Naive thymus-derived CD4-positive, alpha-beta T cell (primary cell): Measurements from ENCODE around the gene LSR. TPM values are rescaled to one million over a fixed set of nuclear protein-coding genes. Genes with fewer than 3 reads are reported as not detected.

ENCODE experiments used
- ATAC-seq: fragments of 150-1000 bp; cut with Tn5 transposase; 2 replicates; pipeline ENCODE4 v1.10.0; 2021; ENCODE audit warnings: mild to moderate bottlenecking, moderate library complexity
- CTCF ChIA-PET: fragments of 350-600 bp; sonication (Branson Sonifier 250); formaldehyde crosslinking; loops from one replicate; lab custom pipeline; 2021; ENCODE audit warnings: antibody characterized with exemption; lab: Charles Lee
- POLR2A ChIA-PET: fragments of 350-600 bp; sonication (Branson Sonifier 250); formaldehyde crosslinking; loops from one replicate; lab custom pipeline; 2021; ENCODE audit warnings: antibody characterized with exemption, inconsistent platforms; lab: Charles Lee
- DNase-seq, 9 donors: peaks; one replicate each; pipeline versions ENCODE4 v3.0.0 to v3.0.0-alpha.2; 2020 to 2022; ENCODE audit warnings: mixed read lengths in 1 of 9
- H3K27ac ChIP-seq: one replicate; pipeline ENCODE4 v1.7.0; 2013; ENCODE audit warnings: mild to moderate bottlenecking, low read depth, low read length, moderate library complexity
- H3K27me3 ChIP-seq, 2 donors: one replicate each; pipeline ENCODE4 v1.7.0; 2013; ENCODE audit warnings: low read length in 2 of 2, mild to moderate bottlenecking in 2 of 2, moderate library complexity in 2 of 2; ENCODE audit not compliant: control insufficient read depth in 2 of 2, insufficient read depth in 2 of 2
- H3K36me3 ChIP-seq, 3 experiments: 1 replicate in 2 of 3; 2 replicates in 1 of 3; pipeline ENCODE4 v1.7.0; 2013; ENCODE audit warnings: low read length in 3 of 3, mild to moderate bottlenecking in 3 of 3, moderate library complexity in 1 of 3; ENCODE audit not compliant: insufficient read depth in 3 of 3, control insufficient read depth in 2 of 3
- H3K4me1 ChIP-seq, 2 donors: one replicate each; pipeline ENCODE4 v1.7.0; 2013; ENCODE audit warnings: low read length in 2 of 2, mild to moderate bottlenecking in 2 of 2, moderate library complexity in 1 of 2; ENCODE audit not compliant: control insufficient read depth in 2 of 2, insufficient read depth in 2 of 2
- H3K4me3 ChIP-seq: 2 replicates; pipeline ENCODE4 v1.7.0; 2013; ENCODE audit warnings: mild to moderate bottlenecking, low read length
- H3K9me3 ChIP-seq, 3 experiments: 1 replicate in 2 of 3; 2 replicates in 1 of 3; pipeline ENCODE4 v1.7.0; 2013; ENCODE audit warnings: low read length in 3 of 3; ENCODE audit not compliant: control insufficient read depth in 2 of 3
- H3K27ac Mint-ChIP-seq, 9 donors: one replicate each; pipeline ENCODE4 v1.8.0; 2020 to 2022; ENCODE audit warnings: mixed read lengths in 9 of 9, mild to moderate bottlenecking in 8 of 9, moderate library complexity in 5 of 9, inconsistent platforms in 2 of 9
- H3K27me3 Mint-ChIP-seq, 5 donors: one replicate each; pipeline ENCODE4 v1.8.0; 2021 to 2022; ENCODE audit warnings: mixed read lengths in 5 of 5, mild to moderate bottlenecking in 1 of 5
- H3K36me3 Mint-ChIP-seq, 5 donors: one replicate each; pipeline ENCODE4 v1.8.0; 2020 to 2022; ENCODE audit warnings: mixed read lengths in 5 of 5, mild to moderate bottlenecking in 3 of 5, inconsistent platforms in 1 of 5
- H3K4me1 Mint-ChIP-seq, 7 donors: one replicate each; pipeline ENCODE4 v1.8.0; 2020 to 2022; ENCODE audit warnings: mixed read lengths in 7 of 7, mild to moderate bottlenecking in 3 of 7, inconsistent platforms in 1 of 7
- H3K4me3 Mint-ChIP-seq, 10 donors: one replicate each; pipeline ENCODE4 v1.8.0; 2020 to 2022; ENCODE audit warnings: mild to moderate bottlenecking in 10 of 10, mixed read lengths in 10 of 10, moderate library complexity in 6 of 10, inconsistent platforms in 2 of 10
- H3K9me3 Mint-ChIP-seq, 11 donors: one replicate each; pipeline ENCODE4 v1.8.0; 2020 to 2022; ENCODE audit warnings: mixed read lengths in 11 of 11, mild to moderate bottlenecking in 4 of 11, inconsistent platforms in 1 of 11, moderate library complexity in 1 of 11
- intact Hi-C, 2 donors: fragments of 100-400 bp; cut with micrococcal nuclease; formaldehyde crosslinking; loops; one replicate each; pipeline ENCODE4 v1.15.1; 2023
- polyA plus RNA-seq, 2 donors: library from polyadenylated mRNA; unstranded; fragments of 300-500 nt; fragmentation: Illumina TruSeq; gene quantifications; one replicate each; pipeline ENCODE4 v1.2.3, GENCODE V29; 2021
- total RNA-seq, 6 experiments: library from RNA in 5 of 6; stranded (reverse) in 5 of 6; gene quantifications; 1 replicate in 5 of 6; 2 replicates in 1 of 6; pipeline ENCODE4 v1.2.3 and lab custom pipeline; 2021 to 2026

Gene LSR
- total and polyA plus RNA-seq, 7 experiments from 2014 or later: 4.6 to 59.3 (median 25.1) TPM

DNA sequence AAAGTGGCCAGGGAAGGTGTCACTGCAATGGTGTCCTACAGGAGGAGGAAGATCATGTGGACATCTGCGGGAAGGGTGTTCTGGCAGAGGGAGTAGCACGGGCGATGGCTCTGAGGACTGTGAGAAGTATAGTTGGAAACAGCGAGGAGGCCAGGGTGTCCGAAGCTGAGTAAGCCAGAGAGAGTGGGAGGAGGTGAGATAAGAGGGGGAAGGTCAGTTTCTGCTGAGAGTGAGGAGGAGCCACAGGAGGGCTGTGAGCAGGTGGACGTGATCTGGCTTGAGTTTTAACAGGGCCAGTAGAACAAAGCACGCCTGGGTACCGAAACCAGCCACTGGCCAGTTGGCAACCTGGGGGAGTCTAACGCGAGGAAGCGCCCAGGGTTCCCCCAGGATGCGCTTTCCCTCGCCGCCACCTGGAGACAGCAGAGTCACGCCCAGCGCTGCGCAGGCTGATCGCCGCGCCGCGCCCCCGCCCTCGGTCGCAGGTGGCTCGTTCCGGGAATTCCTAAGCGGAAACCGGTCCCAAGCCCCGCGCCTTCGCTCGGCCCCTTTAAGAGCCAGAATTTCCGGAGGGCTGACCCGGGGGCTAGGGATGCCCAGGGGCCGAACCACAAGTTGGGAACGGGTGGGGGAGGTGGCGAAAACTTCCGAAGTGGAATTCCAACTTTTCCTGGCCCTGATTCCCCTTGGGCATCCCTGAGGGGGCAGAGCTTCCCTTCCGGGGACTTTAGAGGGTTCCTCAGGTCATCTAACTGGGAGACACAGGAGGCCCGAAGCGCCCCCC is 1.1 kb upstream of the LSR start:
- CTCF ChIA-PET: interaction anchor here (1.1 kb wide), 1 partner anchor 240 kb away, joined by 4 read pairs; no protein-coding TSS in a partner anchor

DNA sequence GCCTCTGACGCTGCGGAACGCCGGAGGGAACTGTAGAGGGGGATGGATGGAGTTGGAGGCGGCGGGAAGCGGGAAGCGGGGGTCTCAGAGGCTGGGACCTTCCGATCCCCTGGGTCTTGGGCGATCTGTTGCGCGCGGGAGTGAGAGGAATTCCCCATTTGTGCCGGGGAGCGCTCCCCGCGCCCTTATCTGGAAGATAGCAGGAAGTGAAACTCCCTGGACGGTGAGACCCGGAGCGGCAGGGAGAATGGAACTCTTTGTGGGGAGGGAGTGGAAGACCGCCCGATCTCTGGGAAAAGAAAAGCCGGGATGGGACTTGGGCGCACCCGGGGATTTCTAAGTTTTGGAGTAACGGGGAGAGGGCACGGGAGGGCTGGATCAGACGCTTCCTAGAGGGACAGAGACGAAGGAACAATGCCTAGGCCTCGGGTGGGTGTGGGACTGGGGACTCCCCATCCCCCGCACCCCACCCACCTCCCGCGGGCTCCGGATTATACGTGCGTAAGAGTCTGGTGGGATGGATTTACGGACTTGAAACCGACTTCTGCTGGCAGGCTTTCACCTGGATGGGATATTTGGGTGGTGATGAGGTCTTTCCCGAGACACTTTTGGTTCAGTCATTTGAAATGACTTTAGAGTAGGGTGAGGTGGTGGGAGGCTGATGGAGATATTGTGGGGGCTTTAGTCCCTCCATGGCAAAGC is 495 bp downstream of the LSR start:
- ChIA-PET POLR2A (interaction anchor here (0.5 kb wide), 1 partner anchor 46 kb away, joined by 3 read pairs; no protein-coding TSS in a partner anchor), CTCF (no interaction called here)
- peaks cover 0 to 11% (median 4%) of the 10 kb centered on the region in 5 donors for H3K36me3 Mint-ChIP-seq
- peak overlapping the region; percentile 43 to 95 (median 88) for H3K27ac Mint-ChIP-seq
- H3K9me3 ChIP-seq: no peaks in the 10 kb centered on the region
- peaks cover 0 to 4% of the 10 kb centered on the region in 2 donors for H3K4me1 ChIP-seq
- H3K4me1 Mint-ChIP-seq: peaks cover 18 to 41% (median 33%) of the 10 kb centered on the region in 7 donors
- H3K4me3 Mint-ChIP-seq: peak overlapping the region; percentile 87 to 92 (median 92)
- no peak for DNase-seq
- H3K27me3 Mint-ChIP-seq: peaks cover 0 to 52% (median 5%) of the 10 kb centered on the region in 5 donors
- intact Hi-C loops: no loop called here
- no peak for ATAC-seq
- H3K4me3 ChIP-seq: peak overlapping the region; percentile 81
- no peaks in the 10 kb centered on the region for H3K27me3 ChIP-seq
- no peaks in the 10 kb centered on the region for H3K36me3 ChIP-seq
- H3K9me3 Mint-ChIP-seq: peaks cover 0 to 11% (median 0%) of the 10 kb centered on the region in 11 donors
- H3K27ac ChIP-seq: peak overlapping the region; percentile 63

More for the DNA sequence above, 1.1 kb upstream of the LSR start:
- H3K36me3 Mint-ChIP-seq: peaks cover 0 to 9% (median 7%) of the 10 kb centered on the region in 5 donors
- ATAC-seq (peak; percentile 63), DNase-seq (peak in 4 of 9 donors; percentile 33 to 52 (median 39))
- H3K4me3 ChIP-seq: peak overlapping the region; percentile 81
- H3K36me3 ChIP-seq: no peaks in the 10 kb centered on the region
- H3K4me1 ChIP-seq: peaks cover 0 to 4% of the 10 kb centered on the region in 2 donors
- H3K4me3 Mint-ChIP-seq: peak overlapping the region; percentile 87 to 92 (median 92)
- H3K27me3 Mint-ChIP-seq: peaks cover 0 to 66% (median 5%) of the 10 kb centered on the region in 5 donors
- peaks cover 0 to 18% (median 6%) of the 10 kb centered on the region in 11 donors for H3K9me3 Mint-ChIP-seq
- peaks cover 18 to 41% (median 33%) of the 10 kb centered on the region in 7 donors for H3K4me1 Mint-ChIP-seq
- peak overlapping the region; percentile 64 to 95 (median 90) for H3K27ac Mint-ChIP-seq
- intact Hi-C loops: loop anchor here in 1 of 2 donors (1.0 kb wide), 5 partner anchors 21 to 248 kb away; partner anchors contain the start of gene USF2
- H3K27ac ChIP-seq: peak overlapping the region; percentile 63
- H3K9me3 ChIP-seq: no peaks in the 10 kb centered on the region
- no peaks in the 10 kb centered on the region for H3K27me3 ChIP-seq
- POLR2A ChIA-PET: interaction anchor here (0.6 to 1.2 kb wide), 3 partner anchors 36 to 201 kb away, joined by 3 to 10 read pairs (median 3); no protein-coding TSS in a partner anchor

DNA sequence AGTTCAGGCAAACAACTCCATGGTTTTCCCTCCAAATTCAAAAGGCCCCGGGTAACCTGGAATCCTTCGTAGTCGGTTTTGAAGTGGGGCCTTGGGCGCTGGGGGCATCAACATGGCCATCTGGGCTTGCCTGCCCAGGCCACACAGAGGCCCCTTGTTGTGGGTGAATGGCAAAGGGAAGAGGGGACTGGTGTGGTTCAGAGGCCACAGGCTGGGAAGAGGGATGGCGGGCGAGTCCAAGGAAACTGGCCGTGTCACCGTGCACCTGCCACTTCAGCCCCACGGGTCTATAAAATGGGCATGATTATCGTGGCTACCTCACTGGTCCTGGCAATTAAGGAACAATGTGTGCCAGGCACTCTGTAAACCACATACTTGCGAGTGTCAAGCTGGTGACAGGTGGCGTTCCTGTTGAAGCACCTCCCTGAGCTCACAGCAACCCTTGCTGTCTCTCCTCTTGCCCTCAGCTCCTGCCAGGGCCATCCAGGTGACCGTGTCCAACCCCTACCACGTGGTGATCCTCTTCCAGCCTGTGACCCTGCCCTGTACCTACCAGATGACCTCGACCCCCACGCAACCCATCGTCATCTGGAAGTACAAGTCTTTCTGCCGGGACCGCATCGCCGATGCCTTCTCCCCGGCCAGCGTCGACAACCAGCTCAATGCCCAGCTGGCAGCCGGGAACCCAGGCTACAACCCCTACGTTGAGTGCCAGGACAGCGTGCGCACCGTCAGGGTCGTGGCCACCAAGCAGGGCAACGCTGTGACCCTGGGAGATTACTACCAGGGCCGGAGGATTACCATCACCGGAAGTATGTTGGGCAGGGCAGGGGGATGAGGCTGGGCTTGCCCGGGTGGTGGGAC is 1.3 kb downstream of the LSR start:
- peak overlapping the region; percentile 87 to 92 (median 92) for H3K4me3 Mint-ChIP-seq
- Histone ChIP-seq H3K9me3 (no peaks in the 10 kb centered on the region), H3K4me3 (peak overlapping the region; percentile 81), H3K27me3 (no peaks in the 10 kb centered on the region), H3K27ac (no peak overlapping the region), H3K36me3 (peaks cover 0 to 4% (median 0%) of the 10 kb centered on the region in 3 experiments), H3K4me1 (peaks cover 0 to 4% of the 10 kb centered on the region in 2 donors)
- DNase-seq (peak in 1 of 9 donors; percentile 19), ATAC-seq (no peak)
- peaks cover 0 to 7% (median 0%) of the 10 kb centered on the region in 11 donors for H3K9me3 Mint-ChIP-seq
- intact Hi-C loops: no loop called here
- ChIA-PET CTCF (interaction anchor here (0.5 to 0.9 kb wide), 2 partner anchors 10 to 1034 kb away, joined by 3 read pairs; no protein-coding TSS in a partner anchor), POLR2A (interaction anchor here (0.5 to 2.1 kb wide), 9 partner anchors 12 to 108 kb away, joined by 3 to 7 read pairs (median 4); no protein-coding TSS in a partner anchor)
- peaks cover 0 to 45% (median 0%) of the 10 kb centered on the region in 5 donors for H3K27me3 Mint-ChIP-seq
- peaks cover 18 to 41% (median 34%) of the 10 kb centered on the region in 7 donors for H3K4me1 Mint-ChIP-seq
- peak overlapping the region; percentile 43 to 92 (median 84) for H3K27ac Mint-ChIP-seq
- H3K36me3 Mint-ChIP-seq: peaks cover 0 to 12% (median 4%) of the 10 kb centered on the region in 5 donors

DNA sequence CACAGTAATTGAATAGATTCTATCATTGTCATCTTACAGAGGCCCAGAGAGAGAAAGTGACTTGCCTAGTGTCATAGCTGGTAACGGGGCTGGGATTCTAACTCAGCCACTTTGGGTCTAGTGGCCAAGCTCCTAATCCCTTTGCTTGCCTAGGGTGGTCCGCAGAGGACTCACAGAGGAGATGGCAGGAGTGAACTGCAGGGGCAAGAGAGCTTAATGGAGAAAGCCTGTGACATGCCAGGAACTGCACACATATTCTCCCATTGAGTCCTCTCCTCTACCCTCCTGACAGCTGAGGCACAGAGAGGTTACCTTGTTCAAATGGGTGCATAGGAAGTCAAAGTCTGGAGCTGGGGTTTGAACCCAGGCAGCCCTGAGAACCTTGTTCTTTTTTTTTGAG is 2.7 kb downstream of the LSR start:
- Histone ChIP-seq H3K36me3 (peaks cover 0 to 4% (median 0%) of the 10 kb centered on the region in 3 experiments), H3K4me1 (peaks cover 0 to 4% of the 10 kb centered on the region in 2 donors), H3K4me3 (no peak overlapping the region), H3K27ac (no peak overlapping the region), H3K27me3 (no peaks in the 10 kb centered on the region), H3K9me3 (no peaks in the 10 kb centered on the region)
- peak overlapping the region in 3 of 9 donors; percentile 71 to 82 (median 80) for H3K27ac Mint-ChIP-seq
- POLR2A ChIA-PET: interaction anchor here (1.2 to 2.1 kb wide), 6 partner anchors 11 to 110 kb away, joined by 4 to 7 read pairs (median 5); no protein-coding TSS in a partner anchor
- H3K4me3 Mint-ChIP-seq: peak overlapping the region in 3 of 10 donors; percentile 10 to 92 (median 16)
- peaks cover 0 to 3% (median 0%) of the 10 kb centered on the region in 11 donors for H3K9me3 Mint-ChIP-seq
- ATAC-seq (no peak), DNase-seq (peak in 1 of 9 donors; percentile 15)
- H3K36me3 Mint-ChIP-seq: peaks cover 0 to 14% (median 4%) of the 10 kb centered on the region in 5 donors
- peaks cover 18 to 49% (median 42%) of the 10 kb centered on the region in 7 donors for H3K4me1 Mint-ChIP-seq
- intact Hi-C loops: no loop called here
- CTCF ChIA-PET: interaction anchor here (0.9 to 1.0 kb wide), 2 partner anchors 13 to 26 kb away, joined by 4 to 6 read pairs; no protein-coding TSS in a partner anchor
- H3K27me3 Mint-ChIP-seq: peaks cover 0 to 36% (median 0%) of the 10 kb centered on the region in 5 donors

DNA sequence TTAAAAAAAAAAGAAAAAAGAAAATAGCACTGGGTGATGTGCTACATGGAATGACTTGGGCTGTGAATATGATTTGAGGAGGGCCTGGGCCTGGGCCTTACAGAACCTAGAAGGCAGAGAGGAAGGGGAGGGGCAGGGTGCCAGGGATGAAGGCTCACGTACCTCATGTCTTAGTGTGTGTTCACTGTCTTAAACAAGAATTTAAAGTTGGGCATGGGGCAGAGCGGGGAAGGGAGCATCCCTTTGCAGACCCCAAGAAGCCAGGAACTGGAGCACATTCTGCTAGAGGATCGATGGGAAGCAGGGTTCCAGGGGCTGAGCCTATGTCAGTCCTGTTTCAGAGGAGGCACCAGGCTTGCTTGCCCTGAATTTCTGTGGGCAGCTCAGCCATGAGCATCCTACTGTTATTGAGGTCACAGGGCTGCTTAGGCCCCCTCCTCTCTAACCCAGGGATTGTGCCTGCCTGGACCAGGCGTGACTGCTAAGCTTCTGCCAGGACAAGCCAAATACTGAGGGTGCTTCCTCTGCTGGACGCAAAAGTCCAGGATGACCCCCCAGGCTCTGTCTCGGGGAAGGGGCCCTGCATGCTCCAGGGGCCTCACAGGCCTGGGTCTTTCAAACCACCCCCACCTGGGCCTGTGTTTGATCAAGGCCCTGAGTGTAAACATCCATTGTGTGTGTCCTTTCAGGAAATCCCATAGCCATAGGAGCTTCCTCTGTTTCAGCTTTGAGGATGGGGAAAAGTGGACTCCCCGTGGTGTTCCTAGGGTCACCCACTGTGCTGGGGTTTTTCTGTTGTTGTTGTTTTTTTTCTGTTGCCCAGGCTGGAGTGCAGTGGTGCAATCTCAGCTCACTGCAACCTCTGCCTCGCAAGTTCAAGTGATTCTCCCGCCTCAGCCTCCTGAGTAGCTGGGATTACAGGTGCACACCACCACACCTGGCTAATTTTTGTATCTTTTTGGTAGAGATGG is 4.8 kb downstream of the LSR start:
- Mint-ChIP-seq H3K4me1 (peaks cover 21 to 55% (median 47%) of the 10 kb centered on the region in 7 donors), H3K4me3 (no peak overlapping the region), H3K36me3 (peaks cover 0 to 14% (median 4%) of the 10 kb centered on the region in 5 donors), H3K9me3 (peaks cover 0 to 1% (median 0%) of the 10 kb centered on the region in 11 donors), H3K27ac (peak overlapping the region in 3 of 9 donors; percentile 9 to 81 (median 24)), H3K27me3 (peaks cover 0 to 20% (median 0%) of the 10 kb centered on the region in 5 donors)
- intact Hi-C loops: no loop called here
- no peak for ATAC-seq
- Histone ChIP-seq H3K27ac (no peak overlapping the region), H3K36me3 (peaks cover 0 to 4% (median 0%) of the 10 kb centered on the region in 3 experiments), H3K4me1 (peaks cover 0 to 12% of the 10 kb centered on the region in 2 donors), H3K9me3 (no peaks in the 10 kb centered on the region), H3K4me3 (no peak overlapping the region), H3K27me3 (no peaks in the 10 kb centered on the region)
- ChIA-PET POLR2A (interaction anchor here (1.1 to 5.9 kb wide), 2 partner anchors 13 to 97 kb away, joined by 3 to 40 read pairs; partner anchors contain the start of gene USF2), CTCF (no interaction called here)
- DNase-seq: no peak
